Bronchial epithelial cell (primary cell): ENCODE results near the gene GABRD. TPM values are rescaled to one million over a fixed set of nuclear protein-coding genes. Genes with fewer than 3 reads are reported as not detected.

Experiments used
- DNase-seq: peaks from one replicate; pipeline ENCODE4 v3.0.0-alpha.2; 2010; ENCODE audit warnings: low read depth
- FAIRE-seq: peaks from 2 replicates; lab custom pipeline; 2011; peaks lifted over from hg19 to GRCh38; lab: Jason Lieb, UNC
- H3K27me3 ChIP-seq: 2 replicates; pipeline ENCODE4 v1.5.1; 2011; ENCODE audit warnings: low read length; ENCODE audit not compliant: control insufficient read depth, insufficient read depth
- H3K36me3 ChIP-seq: 2 replicates; pipeline ENCODE4 v1.5.1; 2011; ENCODE audit warnings: low read length; ENCODE audit not compliant: control insufficient read depth, insufficient read depth
- H3K4me3 ChIP-seq: 2 replicates; pipeline ENCODE4 v1.5.1; 2011; ENCODE audit warnings: mild to moderate bottlenecking, low read depth, low read length, control low read depth
- CTCF ChIP-seq: IDR thresholded peaks from 2 replicates; pipeline ENCODE4 v1.5.1; 2011; ENCODE audit warnings: mild to moderate bottlenecking, moderate library complexity, low read length, control low read depth, inconsistent platforms; ENCODE audit not compliant: insufficient read depth, severe bottlenecking
- total RNA-seq: library from RNA; depleted of rRNA; stranded (reverse); fragments of >200 nt; gene quantifications from 2 replicates; pipeline ENCODE4 v1.2.1, GENCODE V29; 2014

Gene GABRD
- total RNA-seq, 1 donor from 2014 or later = not detected

DNA sequence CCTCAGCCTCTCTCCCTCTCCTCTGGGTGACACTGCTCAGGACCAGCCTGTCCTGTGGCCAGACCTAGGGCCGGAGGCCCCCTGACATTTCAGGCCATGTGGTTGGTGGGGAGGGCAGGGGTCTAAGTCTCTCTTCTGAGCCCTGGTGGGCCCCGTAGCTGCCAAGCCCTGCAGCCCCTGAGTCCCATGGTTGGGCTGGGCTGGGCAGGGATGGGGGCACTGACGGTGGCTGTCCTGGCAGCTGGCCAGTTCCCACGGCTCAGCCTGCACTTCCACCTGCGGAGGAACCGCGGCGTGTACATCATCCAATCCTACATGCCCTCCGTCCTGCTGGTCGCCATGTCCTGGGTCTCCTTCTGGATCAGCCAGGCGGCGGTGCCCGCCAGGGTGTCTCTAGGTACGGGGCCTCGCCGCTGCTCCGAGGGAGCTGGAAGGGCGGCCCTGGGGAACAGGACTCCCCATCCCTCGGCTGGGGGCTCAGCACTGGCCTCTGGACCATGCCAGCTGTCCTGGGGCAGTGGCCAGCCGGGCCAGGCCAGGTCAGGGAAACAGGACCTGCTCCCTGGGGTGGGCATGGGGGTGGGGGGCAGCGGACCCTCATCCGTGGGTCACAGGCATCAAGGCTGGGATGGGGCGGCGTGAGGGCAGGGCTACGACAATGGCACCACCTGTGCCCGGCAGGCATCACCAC is 9.9 kb downstream of the GABRD start:
- DNase-seq (no peak), FAIRE-seq (no peak)
- TF ChIP-seq CTCF = no peak
- Histone ChIP-seq H3K4me3 (no peak overlapping the region), H3K27me3 (no peaks in the 10 kb centered on the region), H3K36me3 (no peaks in the 10 kb centered on the region)

DNA sequence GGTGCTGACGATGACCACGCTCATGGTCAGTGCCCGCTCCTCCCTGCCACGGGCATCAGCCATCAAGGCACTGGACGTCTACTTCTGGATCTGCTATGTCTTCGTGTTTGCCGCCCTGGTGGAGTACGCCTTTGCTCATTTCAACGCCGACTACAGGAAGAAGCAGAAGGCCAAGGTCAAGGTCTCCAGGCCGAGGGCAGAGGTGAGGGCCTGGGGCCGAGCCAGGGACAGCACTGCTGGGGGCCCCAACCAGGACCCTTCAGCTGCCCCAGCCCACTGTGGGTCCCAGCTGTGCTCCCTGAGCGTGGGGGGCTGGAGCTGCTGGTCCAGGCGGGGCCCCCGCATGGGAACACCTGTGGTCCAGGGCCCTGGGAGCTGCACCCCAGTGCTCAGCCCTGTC is 10.4 kb downstream of the GABRD start:
- H3K4me3 ChIP-seq = no peak overlapping the region
- no peak for TF ChIP-seq CTCF
- no peaks in the 10 kb centered on the region for H3K27me3 ChIP-seq
- no peak for FAIRE-seq
- H3K36me3 ChIP-seq = no peaks in the 10 kb centered on the region
- no peak for DNase-seq

DNA sequence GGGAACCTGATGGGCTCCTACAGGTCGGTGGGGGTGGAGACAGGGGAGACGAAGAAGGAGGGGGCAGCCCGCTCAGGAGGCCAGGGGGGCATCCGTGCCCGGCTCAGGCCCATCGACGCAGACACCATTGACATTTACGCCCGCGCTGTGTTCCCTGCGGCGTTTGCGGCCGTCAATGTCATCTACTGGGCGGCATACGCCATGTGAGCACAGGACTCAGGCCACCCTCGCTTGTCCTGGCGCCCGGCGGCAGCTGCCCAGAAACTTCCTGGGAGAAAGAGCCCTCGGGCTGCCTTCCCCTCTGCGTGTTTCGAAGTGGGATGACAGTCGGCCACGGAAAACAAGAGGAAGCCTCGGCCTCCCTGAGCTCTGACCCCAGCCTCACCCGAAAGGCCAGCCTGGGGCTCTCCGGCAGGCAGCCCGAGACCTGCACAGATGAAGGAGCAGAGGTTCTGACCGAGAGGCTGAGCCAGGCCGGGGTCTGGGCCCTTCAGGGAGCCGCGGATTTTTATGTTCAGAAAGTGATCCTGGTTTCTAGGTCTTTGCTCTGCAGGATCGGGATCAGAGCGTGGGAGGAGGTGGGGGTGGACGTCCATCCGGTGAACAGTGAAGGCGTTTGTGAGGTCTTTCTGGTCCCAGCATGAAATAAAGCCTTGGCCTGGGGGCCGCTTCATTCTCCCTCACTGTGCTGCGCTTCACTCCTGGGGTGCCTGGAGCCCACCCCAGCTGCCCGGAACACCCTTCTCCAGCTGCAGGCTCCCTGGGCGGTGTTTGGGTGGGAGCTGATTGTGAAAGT is 11.1 kb downstream of the GABRD start:
- no peaks in the 10 kb centered on the region for H3K27me3 ChIP-seq
- DNase-seq (no peak), FAIRE-seq (no peak)
- no peak for TF ChIP-seq CTCF
- H3K4me3 ChIP-seq = no peak overlapping the region
- H3K36me3 ChIP-seq = no peaks in the 10 kb centered on the region

DNA sequence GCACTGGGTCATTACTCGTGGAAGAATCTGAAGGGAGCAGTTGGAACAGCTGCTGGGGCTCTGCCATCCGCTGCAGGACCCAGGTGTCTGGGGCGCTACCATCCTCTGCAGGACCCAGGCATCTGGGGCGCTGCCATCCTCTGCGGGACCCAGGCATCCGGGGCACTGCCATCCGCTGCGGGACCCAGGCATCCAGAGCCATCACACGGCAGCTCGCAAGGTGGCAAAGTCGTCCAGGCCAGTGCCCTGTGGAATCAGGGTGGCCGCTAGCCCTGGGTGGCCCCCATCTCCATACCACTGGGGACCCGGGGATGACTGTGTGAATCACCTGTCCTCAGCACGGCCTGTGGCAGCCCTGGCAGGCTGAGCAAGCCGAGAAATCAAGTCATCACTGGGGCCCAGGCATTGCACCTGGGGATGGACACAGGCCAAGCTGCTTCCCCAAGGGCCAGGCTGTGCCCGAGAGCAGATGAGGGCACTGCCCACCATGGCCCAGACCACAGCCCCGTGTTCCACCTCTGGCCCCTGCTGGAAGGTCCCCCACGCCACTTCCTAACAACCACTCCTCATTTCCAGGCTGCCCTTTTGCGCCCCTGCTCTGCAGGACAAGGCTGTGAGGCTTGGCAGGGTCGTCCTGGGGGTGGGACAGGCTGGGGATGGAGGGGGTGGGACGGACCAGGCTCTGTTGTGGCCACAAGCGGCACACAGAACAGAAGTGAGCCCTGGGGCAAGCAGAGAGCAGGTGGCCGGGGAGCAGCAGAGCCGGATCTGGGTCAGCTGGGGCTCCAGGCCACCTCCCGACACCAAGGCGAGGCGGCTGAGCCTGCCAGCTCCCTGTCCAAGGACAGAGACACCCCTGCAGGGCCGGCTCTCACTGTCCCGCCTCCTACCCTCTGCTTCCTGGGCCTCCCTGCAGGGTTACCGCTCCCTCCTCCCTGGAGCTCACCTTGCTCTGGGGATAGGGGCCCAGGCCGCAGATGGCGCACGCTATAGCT is 12.7 kb downstream of the GABRD start:
- no peak overlapping the region for H3K4me3 ChIP-seq
- no peaks in the 10 kb centered on the region for H3K36me3 ChIP-seq
- no peak for TF ChIP-seq CTCF
- DNase-seq (no peak), FAIRE-seq (no peak)
- H3K27me3 ChIP-seq = no peaks in the 10 kb centered on the region

DNA sequence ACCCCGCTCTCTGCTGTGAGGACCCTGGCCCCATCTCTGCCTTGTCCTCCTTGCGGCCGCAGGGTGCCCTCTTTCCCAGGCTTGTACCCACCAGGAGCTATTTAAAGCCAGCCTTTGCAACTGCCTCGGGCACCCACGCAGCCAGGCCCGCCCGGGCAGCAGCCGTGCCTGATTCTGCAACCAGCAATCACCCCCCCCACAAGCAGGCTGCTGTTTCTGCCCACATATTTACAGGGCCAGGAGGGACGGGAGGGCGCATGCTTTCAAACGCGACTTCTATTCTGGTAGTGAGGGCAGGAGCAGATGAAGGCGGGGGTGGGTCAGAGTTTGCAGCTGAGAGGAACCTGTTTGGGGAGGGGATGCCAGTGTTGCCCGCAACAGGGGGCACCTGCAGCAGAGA is 13.6 kb downstream of the GABRD start:
- TF ChIP-seq CTCF = no peak
- DNase-seq (no peak), FAIRE-seq (no peak)
- Histone ChIP-seq H3K36me3 (no peaks in the 10 kb centered on the region), H3K4me3 (no peak overlapping the region), H3K27me3 (no peaks in the 10 kb centered on the region)
